Endothelial cell (in vitro differentiated cells): ENCODE results near the gene ANGPTL4. TPM values are rescaled to one million over a fixed set of nuclear protein-coding genes. Genes with fewer than 3 reads are reported as not detected.

Experiments used
- DNase-seq: peaks from one replicate; pipeline ENCODE4 v3.0.0; 2021; ENCODE audit warnings: low spot score
- H3K27ac Mint-ChIP-seq: one replicate; pipeline ENCODE4 v1.8.0; 2021; ENCODE audit warnings: mixed read lengths, inconsistent platforms; ENCODE audit not compliant: unreplicated experiment
- H3K27me3 Mint-ChIP-seq: one replicate; pipeline ENCODE4 v1.8.0; 2021; ENCODE audit warnings: mild to moderate bottlenecking, moderate library complexity, mixed read lengths, inconsistent platforms; ENCODE audit not compliant: unreplicated experiment
- H3K36me3 Mint-ChIP-seq: one replicate; pipeline ENCODE4 v1.8.0; 2021; ENCODE audit warnings: mild to moderate bottlenecking, low read depth, mixed read lengths, inconsistent platforms; ENCODE audit not compliant: unreplicated experiment
- H3K4me1 Mint-ChIP-seq: one replicate; pipeline ENCODE4 v1.8.0; 2021; ENCODE audit warnings: mild to moderate bottlenecking, mixed read lengths, inconsistent platforms; ENCODE audit not compliant: unreplicated experiment
- H3K4me3 Mint-ChIP-seq: one replicate; pipeline ENCODE4 v1.8.0; 2021; ENCODE audit warnings: mild to moderate bottlenecking, mixed read lengths, inconsistent platforms; ENCODE audit not compliant: unreplicated experiment
- H3K9me3 Mint-ChIP-seq: one replicate; pipeline ENCODE4 v1.8.0; 2021; ENCODE audit warnings: mixed read lengths, inconsistent platforms; ENCODE audit not compliant: unreplicated experiment
- total RNA-seq: library from RNA; stranded (reverse); fragmentation: NEBNext Ultra II Directional; extraction: Animal tissue kit (Norgen Biotek cat#: 25700); gene quantifications from one replicate; pipeline ENCODE4 v1.2.1, GENCODE V29; 2021; ENCODE audit not compliant: unreplicated experiment
- TF ChIP-seq, protein P1 (sequence below): fragments of 200-600 bp; sonication (generic); IDR thresholded peaks from one replicate; pipeline ENCODE4 v1.5.0; 2021; ENCODE audit warnings: antibody characterized with exemption; ENCODE audit not compliant: unreplicated experiment

The ANGPTL4 gene
- total RNA-seq, 1 donor from 2014 or later = 14.3 TPM

DNA sequence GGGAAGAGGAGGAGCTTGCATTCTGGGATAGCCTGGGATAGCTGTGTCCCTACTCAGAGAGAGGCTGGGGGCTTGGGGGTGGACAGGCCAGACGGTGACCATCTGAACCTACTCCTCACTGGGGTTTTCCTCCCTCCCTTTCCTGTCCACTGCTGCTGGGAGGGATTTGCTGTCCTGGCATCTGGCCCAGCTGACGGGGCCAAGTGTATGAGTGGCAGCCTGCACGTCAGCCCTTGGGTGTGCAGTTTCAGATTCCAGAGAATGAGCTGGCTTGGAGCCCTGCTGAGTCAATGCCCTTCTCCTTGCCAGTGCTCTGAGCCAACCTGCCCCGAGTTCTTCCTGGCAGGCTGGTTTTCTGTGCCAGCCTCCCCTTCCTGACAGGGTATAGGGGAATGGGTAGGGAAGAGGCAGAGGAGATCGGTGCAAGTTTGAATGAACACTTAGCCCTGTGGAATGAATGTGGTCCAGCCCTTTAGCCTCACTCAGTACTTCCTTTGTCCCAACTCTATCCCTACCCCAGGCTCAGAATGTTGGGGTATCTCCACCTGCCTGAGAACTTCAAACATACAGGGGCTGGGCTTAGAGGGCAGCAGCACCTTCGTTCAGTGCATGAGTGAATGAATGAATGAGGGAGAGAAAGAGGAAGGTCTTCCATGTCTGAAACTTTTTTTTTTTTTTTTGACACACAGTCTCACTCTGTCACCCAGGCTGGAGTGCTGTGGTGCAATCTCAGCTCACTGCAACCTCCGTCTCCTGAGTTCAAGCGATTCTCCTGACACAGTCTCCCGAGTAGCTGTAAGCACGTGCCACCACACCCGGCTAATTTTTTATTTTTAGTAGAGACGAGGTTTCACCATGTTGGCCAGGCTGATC lies 1.8 kb upstream of the ANGPTL4 start:
- Mint-ChIP-seq H3K27ac (no peak overlapping the region), H3K4me1 (peaks cover 17% of the 10 kb centered on the region), H3K4me3 (no peak overlapping the region), H3K36me3 (peaks cover 4% of the 10 kb centered on the region), H3K27me3 (peaks cover 4% of the 10 kb centered on the region), H3K9me3 (no peaks in the 10 kb centered on the region)
- TF ChIP-seq, protein P1, sequence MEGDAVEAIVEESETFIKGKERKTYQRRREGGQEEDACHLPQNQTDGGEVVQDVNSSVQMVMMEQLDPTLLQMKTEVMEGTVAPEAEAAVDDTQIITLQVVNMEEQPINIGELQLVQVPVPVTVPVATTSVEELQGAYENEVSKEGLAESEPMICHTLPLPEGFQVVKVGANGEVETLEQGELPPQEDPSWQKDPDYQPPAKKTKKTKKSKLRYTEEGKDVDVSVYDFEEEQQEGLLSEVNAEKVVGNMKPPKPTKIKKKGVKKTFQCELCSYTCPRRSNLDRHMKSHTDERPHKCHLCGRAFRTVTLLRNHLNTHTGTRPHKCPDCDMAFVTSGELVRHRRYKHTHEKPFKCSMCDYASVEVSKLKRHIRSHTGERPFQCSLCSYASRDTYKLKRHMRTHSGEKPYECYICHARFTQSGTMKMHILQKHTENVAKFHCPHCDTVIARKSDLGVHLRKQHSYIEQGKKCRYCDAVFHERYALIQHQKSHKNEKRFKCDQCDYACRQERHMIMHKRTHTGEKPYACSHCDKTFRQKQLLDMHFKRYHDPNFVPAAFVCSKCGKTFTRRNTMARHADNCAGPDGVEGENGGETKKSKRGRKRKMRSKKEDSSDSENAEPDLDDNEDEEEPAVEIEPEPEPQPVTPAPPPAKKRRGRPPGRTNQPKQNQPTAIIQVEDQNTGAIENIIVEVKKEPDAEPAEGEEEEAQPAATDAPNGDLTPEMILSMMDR = no peak
- DNase-seq = no peak

DNA sequence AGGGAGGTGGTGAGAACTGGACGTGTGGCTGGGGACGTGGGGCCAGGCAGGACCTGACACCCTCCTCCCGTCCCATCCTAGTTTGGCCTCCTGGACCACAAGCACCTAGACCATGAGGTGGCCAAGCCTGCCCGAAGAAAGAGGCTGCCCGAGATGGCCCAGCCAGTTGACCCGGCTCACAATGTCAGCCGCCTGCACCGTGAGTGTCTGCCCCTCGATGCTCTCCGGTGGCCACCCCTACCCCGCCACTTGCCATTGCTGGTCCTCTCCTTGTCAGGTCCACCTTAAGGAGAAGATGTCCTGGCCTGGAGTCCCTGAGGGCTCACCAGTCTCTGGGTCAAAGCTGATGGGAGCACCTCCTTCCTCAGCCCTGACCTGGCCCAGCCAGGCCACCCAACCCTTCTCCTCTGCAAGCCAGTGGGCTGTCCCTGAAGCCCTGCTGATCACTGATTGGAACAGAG lies 2.2 kb downstream of the ANGPTL4 start:
- H3K4me1 Mint-ChIP-seq = peaks cover 27% of the 10 kb centered on the region
- no peak for DNase-seq
- no peak overlapping the region for H3K27ac Mint-ChIP-seq
- no peak overlapping the region for H3K4me3 Mint-ChIP-seq
- H3K27me3 Mint-ChIP-seq = peaks cover 9% of the 10 kb centered on the region
- TF ChIP-seq, protein P1 = no peak
- no peaks in the 10 kb centered on the region for H3K9me3 Mint-ChIP-seq
- peaks cover 4% of the 10 kb centered on the region for H3K36me3 Mint-ChIP-seq

DNA sequence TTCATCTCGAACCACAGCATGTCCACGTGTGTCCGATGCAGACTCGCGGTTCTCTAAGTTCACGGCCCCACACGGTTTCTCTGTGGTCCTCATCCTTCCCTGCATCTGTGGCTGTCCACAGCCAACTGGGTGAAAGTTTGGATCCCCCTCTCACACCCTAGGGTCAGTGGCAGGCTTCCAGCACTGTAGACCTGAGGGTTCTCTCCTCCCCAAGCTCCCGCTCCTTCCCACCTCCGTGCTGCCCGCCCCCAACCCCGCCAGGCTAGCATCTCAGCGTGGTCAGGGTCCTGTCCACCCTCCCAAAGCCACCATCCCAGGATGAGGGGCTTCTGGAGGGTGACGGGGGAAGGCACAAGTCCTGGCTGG lies 3.0 kb downstream of the ANGPTL4 start:
- H3K27me3 Mint-ChIP-seq = peaks cover 10% of the 10 kb centered on the region
- H3K27ac Mint-ChIP-seq = no peak overlapping the region
- no peak for DNase-seq
- H3K4me3 Mint-ChIP-seq = peak overlapping the region; percentile 76
- no peaks in the 10 kb centered on the region for H3K9me3 Mint-ChIP-seq
- peaks cover 28% of the 10 kb centered on the region for H3K4me1 Mint-ChIP-seq
- peaks cover 7% of the 10 kb centered on the region for H3K36me3 Mint-ChIP-seq
- TF ChIP-seq, protein P1 = no peak

DNA sequence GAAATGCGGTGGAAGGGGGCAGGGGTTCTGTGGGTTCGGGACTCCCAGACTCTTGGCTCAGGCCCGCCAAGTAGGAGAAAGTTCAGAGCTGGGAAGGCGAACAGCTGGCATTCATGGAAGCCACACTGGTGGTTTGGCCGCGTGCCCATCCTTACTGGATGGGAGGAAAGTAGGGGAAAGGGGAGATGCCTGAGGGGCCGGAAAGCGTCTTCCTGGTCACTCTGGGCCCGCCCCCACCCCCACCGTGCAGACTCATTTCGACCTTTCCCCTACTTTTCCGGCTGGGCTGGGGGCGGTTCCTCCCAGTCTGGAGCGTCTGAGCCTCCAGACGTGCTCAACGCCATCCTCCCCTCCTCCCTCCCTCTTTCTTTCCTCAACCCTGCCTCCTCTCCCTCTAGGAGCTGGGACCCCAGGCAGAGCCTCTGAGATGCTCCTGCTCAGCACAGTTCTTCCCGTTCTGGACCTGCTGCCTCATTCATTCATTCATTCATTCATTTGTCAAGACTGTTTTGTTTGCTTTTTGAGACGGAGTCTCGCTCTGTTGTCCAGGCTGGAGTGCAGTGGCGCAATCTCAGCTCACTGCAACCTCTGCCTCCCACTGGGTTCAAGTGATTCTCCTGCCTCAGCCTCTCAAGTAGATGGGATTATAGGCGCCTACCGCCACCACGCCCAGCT lies 3.5 kb downstream of the ANGPTL4 start:
- Mint-ChIP-seq H3K4me3 (peak overlapping the region; percentile 84), H3K27ac (no peak overlapping the region), H3K27me3 (peaks cover 10% of the 10 kb centered on the region), H3K9me3 (no peaks in the 10 kb centered on the region), H3K4me1 (peaks cover 28% of the 10 kb centered on the region), H3K36me3 (peaks cover 7% of the 10 kb centered on the region)
- DNase-seq = peak; percentile 54
- TF ChIP-seq, protein P1 = no peak
